Measurements from ENCODE around the gene GCNT2.
A peak's percentile ranks its signal among the peaks of the same experiment; 100 is the strongest.
"Not testable (repeated sequence)": the region's sequence is repeated elsewhere in the genome, so short reads cannot be mapped to it uniquely, and the experiment has no call there.

Gene GCNT2

GRCh38 chr6:10521104-10521808, at the start of gene GCNT2:
TSS of gene GCNT2 (plus strand) at chr6:10521351. CDS start at chr6:10528912, 7,561 bp downstream.
- DNase-seq, result no peak

GRCh38 chr6:10472634-10473033, 48.5 kb upstream of the GCNT2 start:
- DNase-seq, result no peak

DNA sequence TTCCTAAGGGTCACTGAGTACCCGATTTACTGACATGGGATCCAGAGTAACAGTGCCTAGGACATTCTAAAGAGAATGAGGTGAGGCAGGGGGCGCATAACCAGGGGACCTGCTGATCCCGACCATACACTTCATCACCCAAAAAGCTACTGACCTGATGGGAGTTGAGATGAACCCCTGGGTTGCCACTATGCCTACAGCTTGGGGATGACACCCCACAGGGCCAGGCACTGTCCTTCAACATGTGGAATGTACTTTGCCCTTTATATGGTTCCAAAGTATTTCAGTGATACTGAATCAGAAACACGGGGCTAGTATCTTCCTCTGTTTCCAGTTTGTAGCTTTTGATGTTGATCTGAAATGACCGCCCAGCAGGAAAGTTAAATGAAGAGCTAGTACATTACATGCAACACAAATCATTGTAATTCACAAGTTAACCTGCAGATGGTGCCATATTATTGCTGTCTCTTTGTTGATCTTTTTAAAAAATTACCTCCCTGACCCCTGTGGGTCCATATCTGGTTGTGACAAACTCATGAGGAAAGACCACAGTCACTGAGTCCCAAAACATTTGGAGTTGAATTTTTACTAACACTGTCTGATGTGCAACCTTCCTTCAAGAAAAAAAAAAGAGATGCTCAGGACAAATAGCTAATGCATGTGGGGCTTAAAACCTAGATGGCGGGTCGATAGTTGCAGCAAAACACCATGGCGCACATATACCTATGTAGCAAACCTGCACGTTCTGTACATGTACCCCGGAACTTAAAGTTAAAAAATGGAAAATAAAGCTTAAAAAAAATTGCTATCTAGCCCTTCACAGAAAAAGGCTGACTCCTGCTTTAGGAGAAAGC, 42.7 kb upstream of the GCNT2 start:
- no peak for DNase-seq

DNA sequence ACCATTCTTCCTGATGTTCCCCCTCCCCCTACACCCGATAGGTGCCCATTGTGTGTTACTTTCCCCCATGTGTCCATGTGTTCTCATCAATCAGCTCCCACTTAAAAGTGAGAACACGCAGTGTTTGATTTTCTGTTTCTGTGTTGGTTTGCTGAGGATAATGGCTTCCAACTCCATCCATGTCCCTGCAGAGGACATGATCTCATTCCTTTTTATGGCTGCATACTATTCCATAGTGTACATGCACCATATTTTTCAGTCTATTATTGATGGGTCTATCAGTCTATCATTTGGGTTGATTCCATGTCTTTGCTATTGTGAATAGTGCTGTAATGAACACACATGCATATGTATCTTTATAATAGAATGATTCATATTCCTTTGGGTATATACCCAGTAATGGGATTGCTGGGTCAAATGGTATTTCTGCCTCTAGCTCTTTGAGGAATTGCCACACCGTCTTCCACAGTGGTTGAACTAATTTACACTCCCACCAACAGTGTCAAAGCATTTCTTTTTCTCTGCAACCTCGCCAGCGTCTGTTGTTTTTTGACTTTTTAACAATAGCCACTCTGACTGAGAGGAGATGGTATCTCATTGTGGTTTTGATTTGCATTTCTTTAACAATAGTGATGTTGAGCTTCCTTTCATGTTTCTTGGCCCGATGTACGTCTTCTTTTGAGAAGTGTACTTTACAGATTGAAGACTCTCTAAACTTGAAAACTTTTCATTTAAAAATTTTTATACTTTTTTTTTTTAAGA, 41.0 kb upstream of the GCNT2 start:
- no peak for DNase-seq

DNA sequence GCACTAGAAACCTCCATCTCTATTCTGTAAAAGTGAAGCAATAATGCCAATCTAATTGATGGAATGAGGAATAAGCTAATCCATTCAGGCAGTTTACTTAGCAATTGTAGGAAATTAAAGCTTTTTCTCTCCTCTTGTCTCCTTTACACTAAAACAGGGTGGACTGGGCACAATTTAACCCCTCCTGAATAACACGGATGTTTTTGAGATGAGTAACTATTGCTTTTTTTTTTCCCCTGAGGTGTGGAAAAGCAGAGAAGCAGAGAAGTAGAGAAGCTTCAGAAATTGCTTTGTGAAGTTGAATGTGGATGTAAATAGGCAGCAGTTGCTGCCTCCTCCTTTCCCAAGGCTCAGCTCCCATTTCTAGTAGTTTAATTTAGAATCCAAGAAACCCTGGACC, 40.0 kb upstream of the GCNT2 start:
- DNase-seq, result no peak

DNA sequence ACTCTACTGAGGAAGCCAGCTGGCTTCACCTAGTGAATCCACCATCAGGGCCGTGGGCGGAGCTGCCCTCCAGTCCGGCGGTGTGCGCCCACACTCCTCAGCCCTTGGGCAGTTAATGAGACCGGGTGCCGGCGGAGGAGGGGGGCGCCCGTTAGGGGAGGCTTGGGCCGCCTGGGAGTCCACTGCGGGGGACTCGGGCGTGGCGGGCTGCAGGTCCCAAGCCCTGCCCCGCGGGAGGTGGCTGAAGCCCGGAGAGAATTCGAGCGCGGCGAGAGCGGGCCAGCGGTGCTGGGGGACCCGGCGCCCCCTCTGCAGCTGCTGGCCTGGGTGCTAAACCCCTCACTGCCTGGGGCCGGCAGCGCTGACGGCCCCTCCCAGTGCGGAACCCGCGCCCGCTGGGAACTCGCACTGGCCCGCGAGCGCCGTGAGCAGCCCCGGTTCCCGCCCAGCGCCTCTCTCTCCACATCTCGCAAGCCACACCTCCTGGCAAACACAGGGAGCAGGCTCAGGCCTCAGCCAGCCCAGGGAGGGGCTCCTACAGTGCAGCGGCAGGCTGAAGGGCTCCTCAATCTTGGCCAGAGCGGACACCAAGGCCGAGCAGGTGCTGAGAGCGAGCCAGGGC, 38.4 kb upstream of the GCNT2 start:
- no peak for DNase-seq

DNA sequence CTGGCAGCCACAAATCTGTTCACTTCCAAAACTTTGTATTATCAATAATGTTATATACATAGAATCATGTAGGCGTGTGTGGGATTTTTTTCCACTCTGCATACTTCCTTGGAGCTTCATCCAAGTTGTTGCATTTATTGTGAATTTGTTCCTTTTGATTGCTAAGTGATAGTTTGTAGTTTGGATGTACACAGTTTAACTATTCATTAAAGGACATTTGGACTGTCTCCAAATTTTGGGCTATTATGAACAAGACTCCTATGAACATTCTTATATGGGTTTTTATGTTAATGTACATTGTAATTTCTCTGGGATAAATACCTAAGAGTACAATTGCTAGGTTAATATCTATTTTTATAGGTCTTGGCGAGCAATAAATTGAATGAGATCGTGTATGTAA, 36.2 kb upstream of the GCNT2 start:
- no peak for DNase-seq

DNA sequence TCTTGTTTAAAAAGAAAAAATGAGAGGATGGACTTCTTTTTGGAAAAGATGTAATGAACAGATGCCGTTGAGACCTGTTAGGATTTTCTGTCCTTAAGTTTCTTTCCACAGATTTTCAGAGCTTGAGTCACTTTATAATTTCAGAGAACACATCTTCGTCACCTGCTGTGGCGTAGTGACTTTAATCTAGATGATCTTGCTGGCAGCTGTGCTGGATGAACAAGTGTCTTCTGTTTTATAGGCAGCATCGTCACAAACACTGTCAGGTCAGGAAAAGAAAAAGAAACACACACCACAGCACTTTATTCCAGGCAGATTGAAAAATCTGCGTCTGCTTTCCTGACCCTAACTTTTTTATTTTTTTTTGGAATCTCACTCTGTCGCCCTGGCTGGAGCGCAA, 35.7 kb upstream of the GCNT2 start:
- no peak for DNase-seq

GRCh38 chr6:10486215-10486614, 34.9 kb upstream of the GCNT2 start:
- DNase-seq, result no peak

DNA sequence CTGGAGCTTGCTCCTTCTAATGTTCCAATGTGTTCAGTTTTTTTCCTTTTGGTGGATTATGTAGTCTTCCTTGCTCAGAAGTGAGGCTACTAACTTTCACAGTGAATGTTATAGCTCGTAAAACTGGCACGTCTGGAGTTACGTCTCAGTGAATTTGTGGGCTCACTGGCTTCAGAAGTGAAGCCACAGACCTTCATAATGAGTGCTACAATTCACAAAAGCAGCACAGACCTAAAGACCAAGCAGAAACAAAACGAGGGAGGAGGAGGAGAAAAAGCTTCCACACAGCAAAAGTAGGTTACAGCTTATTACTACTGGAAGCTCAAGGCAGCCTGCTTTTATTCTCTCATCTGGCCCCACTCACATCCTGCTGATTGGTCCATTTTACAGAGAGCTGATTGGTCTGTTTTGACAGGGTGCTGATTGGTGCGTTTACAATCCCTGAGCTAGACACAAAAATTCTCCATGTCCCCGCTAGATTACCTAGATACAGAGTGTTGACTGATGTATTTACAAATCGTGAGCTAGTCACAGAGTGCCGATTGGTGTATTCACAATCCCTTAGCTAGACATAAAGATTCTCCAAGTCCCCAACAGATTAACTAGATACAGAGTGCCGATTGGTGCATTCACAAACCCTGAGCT, 34.1 kb upstream of the GCNT2 start:
- DNase-seq, result not testable (repeated sequence)

- no peak for DNase-seq
These were observed 33.4 kb upstream of the GCNT2 start for GRCh38 chr6:10487668-10488327.

DNA sequence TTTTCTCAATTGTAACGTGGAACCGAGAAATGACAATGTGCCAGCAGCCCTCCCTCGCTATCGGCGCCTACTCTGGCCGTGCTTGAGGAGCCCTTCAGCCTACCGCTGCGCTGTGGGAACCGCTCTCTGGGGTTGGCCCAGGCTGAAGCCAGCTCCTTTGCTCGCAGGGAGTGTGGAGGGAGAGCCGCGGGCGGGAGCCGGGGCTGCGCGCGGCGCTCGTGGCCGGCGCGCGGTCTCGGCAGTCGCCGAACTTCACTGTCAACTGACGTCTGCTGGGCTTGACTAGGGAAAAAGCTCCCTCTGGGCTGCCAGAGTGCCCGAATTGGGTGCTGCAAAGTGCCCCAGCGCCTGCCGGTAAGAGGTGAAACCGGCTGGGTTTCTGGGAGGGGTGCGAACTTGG, 29.7 kb upstream of the GCNT2 start:
- no peak for DNase-seq

GRCh38 chr6:10491905-10492304, 29.2 kb upstream of the GCNT2 start:
- DNase-seq, result not testable (repeated sequence)

GRCh38 chr6:10495029-10495428, 26.1 kb upstream of the GCNT2 start:
- DNase-seq, result no peak

GRCh38 chr6:10505529-10505928, 15.6 kb upstream of the GCNT2 start:
- DNase-seq, result peak; percentile 1

- no peak for DNase-seq
These were observed 13.9 kb upstream of the GCNT2 start for GRCh38 chr6:10507298-10507697.

DNA sequence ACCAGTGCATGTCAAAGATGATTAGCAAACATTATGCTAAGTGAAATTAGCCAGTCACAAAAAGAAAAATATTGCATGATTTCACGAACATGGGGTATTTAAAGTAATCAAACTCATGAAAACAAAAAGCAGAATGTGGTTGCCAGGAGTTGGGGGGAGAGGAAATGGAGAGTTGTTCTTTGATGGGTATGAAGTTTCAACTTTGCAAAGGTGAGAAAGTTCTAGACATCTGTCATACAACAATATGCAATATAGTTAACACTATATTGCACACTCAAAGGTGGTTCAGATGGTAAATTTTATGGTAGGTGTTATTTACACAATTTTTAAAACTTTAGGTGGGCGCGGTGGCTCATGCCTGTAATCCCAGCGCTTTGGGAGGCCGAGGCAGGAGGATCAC, 13.4 kb upstream of the GCNT2 start:
- DNase-seq, result no peak

DNA sequence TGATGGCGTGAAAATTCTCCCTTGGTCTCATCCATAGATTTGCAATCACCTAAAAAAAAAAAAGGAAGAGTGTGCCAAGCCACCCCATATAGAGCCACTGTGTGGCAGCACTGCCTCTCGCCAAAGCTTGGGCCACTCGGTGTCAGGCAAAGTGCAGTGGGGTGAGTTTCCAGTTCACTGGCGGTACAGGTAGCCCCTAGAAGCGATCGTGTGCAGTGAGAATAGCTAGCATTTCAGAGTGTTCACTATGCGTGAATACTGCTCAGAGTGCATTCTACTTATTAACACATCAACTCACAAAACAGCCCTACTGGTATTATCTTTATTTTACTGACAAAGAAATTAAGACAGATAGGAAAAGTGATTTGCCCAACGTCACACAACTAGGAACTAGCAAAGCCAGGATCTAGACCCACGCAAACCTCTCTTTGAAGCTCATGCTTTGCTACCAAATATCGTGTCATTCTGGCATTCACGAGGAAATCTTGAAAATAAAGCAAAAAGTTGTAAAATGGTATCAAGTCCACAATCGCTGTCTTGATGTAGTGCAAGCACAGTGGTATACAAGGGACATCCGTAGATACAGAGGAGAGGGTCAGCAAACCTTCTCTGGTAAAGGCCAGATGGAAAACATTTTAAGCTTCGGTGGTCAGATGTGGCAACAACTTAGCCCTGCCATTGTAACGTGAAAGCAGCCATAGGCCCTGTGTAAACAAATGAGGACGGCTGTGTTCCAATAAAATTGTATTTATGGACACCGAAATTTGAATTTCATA, 10.4 kb upstream of the GCNT2 start:
- DNase-seq, result peak; percentile 26

- DNase-seq, result no peak
These were observed 9.7 kb upstream of the GCNT2 start for GRCh38 chr6:10511477-10511876.

- DNase-seq, result no peak
These were observed 7.6 kb upstream of the GCNT2 start for GRCh38 chr6:10513544-10513943.
